ENCODE results near the gene PNMA5.
"Not testable (repeated sequence)": the region's sequence is repeated elsewhere in the genome, so short reads cannot be mapped to it uniquely, and the experiment has no call there.

PNMA5 gene

GRCh38 chrX:152993933-152994332 is at the start of gene PNMA5:
Gene PNMA5 (minus strand): TSS chrX:152994116. CDS start chrX:152991598, 2,518 bp downstream.
- no peak for DNase-seq (ENCODE audit: low read depth)

GRCh38 chrX:153032397-153033118 is 38.6 kb upstream of the PNMA5 start:
- peak; percentile 57 for DNase-seq (ENCODE audit: low read depth)

GRCh38 chrX:153030801-153031200 is 36.9 kb upstream of the PNMA5 start:
- no peak for DNase-seq (ENCODE audit: low read depth)

GRCh38 chrX:153029875-153030274 is 36.0 kb upstream of the PNMA5 start:
- DNase-seq (ENCODE audit: low read depth), result no peak

GRCh38 chrX:153029162-153029561 is 35.2 kb upstream of the PNMA5 start:
- DNase-seq (ENCODE audit: low read depth), result no peak

- DNase-seq (ENCODE audit: low read depth), result not testable (repeated sequence)
These were observed 34.6 kb upstream of the PNMA5 start for GRCh38 chrX:153028487-153028886.

- DNase-seq (ENCODE audit: low read depth), result not testable (repeated sequence)
These were observed 32.6 kb upstream of the PNMA5 start for GRCh38 chrX:153026501-153026900.

GRCh38 chrX:153019166-153019565 is 25.2 kb upstream of the PNMA5 start:
- DNase-seq (ENCODE audit: low read depth), result no peak

- DNase-seq (ENCODE audit: low read depth), result not testable (repeated sequence)
These were observed 23.3 kb upstream of the PNMA5 start for GRCh38 chrX:153017174-153017573.

GRCh38 chrX:153004780-153005179 is 10.9 kb upstream of the PNMA5 start:
- no peak for DNase-seq (ENCODE audit: low read depth)

GRCh38 chrX:153003981-153004380 is 10.1 kb upstream of the PNMA5 start:
- DNase-seq (ENCODE audit: low read depth), result no peak

GRCh38 chrX:153002182-153002581 is 8.3 kb upstream of the PNMA5 start:
- not testable (repeated sequence) for DNase-seq (ENCODE audit: low read depth)

- DNase-seq (ENCODE audit: low read depth), result no peak
These were observed 3.4 kb upstream of the PNMA5 start for GRCh38 chrX:152997337-152997736.

- DNase-seq (ENCODE audit: low read depth), result no peak
These were observed 1.8 kb downstream of the PNMA5 start for GRCh38 chrX:152992115-152992514.

GRCh38 chrX:152991123-152991522 is 2.8 kb downstream of the PNMA5 start:
- no peak for DNase-seq (ENCODE audit: low read depth)

- DNase-seq (ENCODE audit: low read depth), result peak; percentile 2
These were observed 4.6 kb downstream of the PNMA5 start for GRCh38 chrX:152989292-152989658.

- no peak for DNase-seq (ENCODE audit: low read depth)
These were observed 5.2 kb downstream of the PNMA5 start for GRCh38 chrX:152988536-152989291.

GRCh38 chrX:152987801-152988200 is 6.1 kb downstream of the PNMA5 start:
- DNase-seq (ENCODE audit: low read depth), result no peak

GRCh38 chrX:152987156-152987555 is 6.8 kb downstream of the PNMA5 start:
- DNase-seq (ENCODE audit: low read depth), result not testable (repeated sequence)

- DNase-seq (ENCODE audit: low read depth), result not testable (repeated sequence)
These were observed 8.5 kb downstream of the PNMA5 start for GRCh38 chrX:152985383-152985782.

GRCh38 chrX:152968193-152968592 is 25.7 kb downstream of the PNMA5 start:
- no peak for DNase-seq (ENCODE audit: low read depth)

- DNase-seq (ENCODE audit: low read depth), result no peak
These were observed 33.8 kb downstream of the PNMA5 start for GRCh38 chrX:152960115-152960514.

- no peak for DNase-seq (ENCODE audit: low read depth)
These were observed 34.3 kb downstream of the PNMA5 start for GRCh38 chrX:152959626-152960025.

All from EH (cell line).